BJ (cell line): ENCODE results near the gene PDE4A. TPM values are rescaled to one million over a fixed set of nuclear protein-coding genes. Genes with fewer than 3 reads are reported as not detected.
A peak's percentile ranks its signal among the peaks of the same experiment; 100 is the strongest.

Source experiments
- CTCF ChIA-PET: fragments of 350-600 bp; formaldehyde crosslinking; extraction: SDS; loops from one replicate; lab custom pipeline; 2021; ENCODE audit warnings: antibody characterized with exemption, inconsistent platforms; lab: Yijun Ruan, JAX
- POLR2A ChIA-PET: fragments of 300-600 bp; sonication (Branson Sonifier 250); formaldehyde crosslinking; extraction: SDS; loops from one replicate; lab custom pipeline; 2021; ENCODE audit warnings: antibody characterized with exemption; lab: Charles Lee
- DNase-seq: peaks from one replicate; pipeline ENCODE4 v3.0.0-alpha.2; 2011; ENCODE audit warnings: low read depth
- H3K27me3 ChIP-seq: 2 replicates; pipeline ENCODE4 v1.6.0; 2011; ENCODE audit warnings: low read length; ENCODE audit not compliant: control insufficient read depth, insufficient read depth
- H3K36me3 ChIP-seq: 2 replicates; pipeline ENCODE4 v1.5.1; 2011; ENCODE audit warnings: low read length; ENCODE audit not compliant: control insufficient read depth, insufficient read depth
- H3K4me3 ChIP-seq: 2 replicates; pipeline ENCODE4 v1.5.1; 2011; ENCODE audit warnings: low read depth, mild to moderate bottlenecking, control low read depth, low read length
- CTCF ChIP-seq: IDR thresholded peaks from 2 replicates; pipeline ENCODE4 v1.5.1; 2011; ENCODE audit warnings: low read depth, mild to moderate bottlenecking, control low read depth, inconsistent platforms, low read length, moderate library complexity; ENCODE audit not compliant: insufficient read depth
- polyA plus RNA-seq: library from polyadenylated mRNA; depleted of rRNA; stranded (reverse); fragments of >200 nt; gene quantifications from 2 replicates; pipeline ENCODE4 v1.2.3, GENCODE V29; 2011

The PDE4A gene
- polyA plus RNA-seq, 1 experiment = 4.2 TPM

- TF ChIP-seq CTCF = peak; percentile 35
- peaks cover 21% of the 10 kb centered on the region for H3K36me3 ChIP-seq
- H3K27me3 ChIP-seq = no peaks in the 10 kb centered on the region
- CTCF ChIA-PET = interaction anchor here (0.6 to 11.7 kb wide), 16 partner anchors 10 to 196 kb away, joined by 3 to 228 read pairs (median 6); partner anchors contain the start of genes CDC37, ICAM1, ICAM5 and RAVER1
- DNase-seq = no peak
- POLR2A ChIA-PET = no interaction called here
- no peak overlapping the region for H3K4me3 ChIP-seq
Measured at GRCh38 chr19:10389863-10390262, 30.5 kb upstream of the PDE4A start.

DNA sequence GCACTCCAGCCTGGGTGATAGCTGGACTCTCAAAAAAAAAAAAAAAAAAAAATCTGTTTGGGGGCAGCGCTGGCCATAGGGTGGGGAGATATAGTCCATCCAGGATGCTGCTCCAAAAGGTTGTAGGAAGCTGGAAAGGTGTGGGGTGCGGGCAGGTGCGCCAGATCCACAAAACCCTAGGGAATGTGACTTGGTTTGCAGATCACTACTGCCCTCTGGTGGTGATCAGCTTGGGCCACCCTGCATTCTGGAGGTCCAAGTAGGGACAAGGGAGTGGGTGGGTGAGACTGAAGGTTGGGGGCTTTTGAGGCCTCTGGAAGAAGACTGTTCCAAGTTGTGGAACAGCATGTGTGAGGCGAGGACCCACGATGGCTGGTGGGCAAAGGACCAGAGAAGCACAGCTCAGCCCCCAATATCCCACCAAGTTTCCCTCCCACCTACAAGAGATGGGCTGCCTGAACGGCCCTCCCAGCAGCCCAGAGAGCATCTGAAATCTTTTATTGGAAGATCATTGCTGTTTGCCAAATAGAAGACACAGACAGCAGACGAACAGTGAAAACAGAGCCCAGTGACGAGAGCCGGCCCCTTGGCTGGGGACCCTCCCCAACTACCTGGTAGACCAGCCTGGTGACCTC, 29.6 kb upstream of the PDE4A start:
- H3K27me3 ChIP-seq = no peaks in the 10 kb centered on the region
- peak; percentile 91 for TF ChIP-seq CTCF
- H3K36me3 ChIP-seq = peaks cover 21% of the 10 kb centered on the region
- no peak for DNase-seq
- ChIA-PET POLR2A (no interaction called here), CTCF (interaction anchor here (0.5 to 5.2 kb wide), 19 partner anchors 7 to 479 kb away, joined by 3 to 93 read pairs (median 4); partner anchors contain the start of genes CDC37, ICAM1 and PPAN)
- no peak overlapping the region for H3K4me3 ChIP-seq

- ChIA-PET CTCF (interaction anchor here (0.8 to 5.2 kb wide), 7 partner anchors 9 to 133 kb away, joined by 3 to 93 read pairs (median 12); partner anchors contain the start of genes CDC37 and ICAM1), POLR2A (no interaction called here)
- Histone ChIP-seq H3K27me3 (no peaks in the 10 kb centered on the region), H3K36me3 (peaks cover 26% of the 10 kb centered on the region), H3K4me3 (no peak overlapping the region)
- no peak for DNase-seq
- TF ChIP-seq CTCF = no peak
Measured at GRCh38 chr19:10392120-10392519, 28.2 kb upstream of the PDE4A start.

- no peaks in the 10 kb centered on the region for H3K27me3 ChIP-seq
- ChIA-PET CTCF (interaction anchor here (3.1 to 5.2 kb wide), 3 partner anchors 8 to 134 kb away, joined by 42 to 93 read pairs (median 86); partner anchors contain the start of genes CDC37 and ICAM1), POLR2A (no interaction called here)
- DNase-seq = no peak
- TF ChIP-seq CTCF = no peak
- peaks cover 28% of the 10 kb centered on the region for H3K36me3 ChIP-seq
- H3K4me3 ChIP-seq = no peak overlapping the region
Measured at GRCh38 chr19:10393137-10393536, 27.2 kb upstream of the PDE4A start.

DNA sequence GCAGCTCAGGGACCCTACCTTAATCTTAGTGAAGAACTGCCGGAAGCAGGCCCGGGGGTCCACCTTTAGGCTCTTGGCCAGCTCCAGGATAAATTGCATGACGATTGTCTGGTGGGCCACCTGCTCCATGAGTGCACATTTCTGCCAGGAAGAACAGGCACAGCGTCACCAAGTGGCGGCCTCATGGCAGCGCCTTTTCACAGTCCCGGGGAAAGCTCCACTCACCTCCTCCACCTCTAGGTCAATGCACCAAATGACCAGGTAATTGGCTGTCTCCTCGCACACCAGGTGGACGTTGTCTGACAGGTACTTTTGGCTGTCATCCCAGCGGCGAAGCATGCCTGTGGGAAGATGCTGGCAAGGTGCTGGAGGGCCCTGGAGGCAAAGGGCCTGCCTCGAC, 25.3 kb upstream of the PDE4A start:
- Histone ChIP-seq H3K36me3 (peaks cover 29% of the 10 kb centered on the region), H3K4me3 (no peak overlapping the region), H3K27me3 (no peaks in the 10 kb centered on the region)
- no peak for DNase-seq
- ChIA-PET CTCF (interaction anchor here (5.2 kb wide), 1 partner anchor 135 kb away, joined by 86 read pairs; no protein-coding TSS in a partner anchor), POLR2A (no interaction called here)
- TF ChIP-seq CTCF = no peak
